Testis (tissue), 3 donors: Measurements from ENCODE around the gene MTPN. TPM values are rescaled to one million over a fixed set of nuclear protein-coding genes. Genes with fewer than 3 reads are reported as not detected.

Source experiments
- DNase-seq: peaks from one replicate; pipeline ENCODE4 v3.0.0-alpha.2; 2019
- H3K27ac ChIP-seq, 2 donors: fragments of 200-600 bp; sonication (generic); one replicate each; pipeline ENCODE4 v1.5.1; 2019
- H3K27me3 ChIP-seq: fragments of 200-600 bp; sonication (generic); one replicate; pipeline ENCODE4 v1.5.1; 2019
- H3K36me3 ChIP-seq: fragments of 200-600 bp; sonication (generic); one replicate; pipeline ENCODE4 v1.5.1; 2017; ENCODE audit warnings: low read depth; ENCODE audit errors: missing control alignments
- H3K4me1 ChIP-seq: fragments of 200-600 bp; sonication (generic); one replicate; pipeline ENCODE4 v1.5.1; 2019
- H3K4me3 ChIP-seq, 2 donors: fragments of 200-600 bp; sonication (generic); one replicate each; pipeline ENCODE4 v1.5.1; 2017 to 2019
- H3K9me3 ChIP-seq: fragments of 200-600 bp; sonication (generic); one replicate; pipeline ENCODE4 v1.5.1; 2017
- POLR2A ChIP-seq: fragments of 450-650 bp; IDR thresholded peaks from one replicate; pipeline ENCODE4 v1.6.1; 2017; ENCODE audit warnings: antibody characterized with exemption, mild to moderate bottlenecking, moderate library complexity
- WGBS, 2 donors: methylation state at CpG; one replicate each; pipeline ENCODE4 v1.1.5; 2018; 5-methylcytosine and 5-hydroxymethylcytosine counted together
- intact Hi-C: fragments of 100-400 bp; cut with DNase I; formaldehyde crosslinking; loops from one replicate; pipeline ENCODE4 v1.15.1; 2023; ENCODE audit warnings: low total_unique reads
- polyA plus RNA-seq: library from polyadenylated mRNA; stranded (reverse); fragments of 350-450 nt; fragmentation: Illumina TruSeq; extraction: RNeasy Lipid Tissue Mini Kit (QIAGEN cat#74804); gene quantifications from one replicate; pipeline ENCODE4 v1.2.3, GENCODE V29; 2014; ENCODE audit warnings: low read depth, low replicate concordance; ENCODE audit not compliant: insufficient read depth
- total RNA-seq, 2 donors: library from RNA; depleted of rRNA; stranded (reverse); fragments of >200 nt; gene quantifications; one replicate each; pipeline ENCODE4 v1.2.3, GENCODE V29; 2016
- TF ChIP-seq, protein P1 (sequence below), 3 experiments: fragments of 450-650 bp in 2 of 3; fragments of 200-600 bp in 1 of 3; sonication (generic) in 1 of 3; IDR thresholded peaks; one replicate each; pipeline ENCODE4 v1.5.1; 2016 to 2019; ENCODE audit warnings: antibody characterized with exemption in 3 of 3, mild to moderate bottlenecking in 2 of 3, moderate library complexity in 1 of 3

The MTPN gene
- total and polyA plus RNA-seq, 3 donors from 2014 or later: 141 to 144 (median 142) TPM

DNA sequence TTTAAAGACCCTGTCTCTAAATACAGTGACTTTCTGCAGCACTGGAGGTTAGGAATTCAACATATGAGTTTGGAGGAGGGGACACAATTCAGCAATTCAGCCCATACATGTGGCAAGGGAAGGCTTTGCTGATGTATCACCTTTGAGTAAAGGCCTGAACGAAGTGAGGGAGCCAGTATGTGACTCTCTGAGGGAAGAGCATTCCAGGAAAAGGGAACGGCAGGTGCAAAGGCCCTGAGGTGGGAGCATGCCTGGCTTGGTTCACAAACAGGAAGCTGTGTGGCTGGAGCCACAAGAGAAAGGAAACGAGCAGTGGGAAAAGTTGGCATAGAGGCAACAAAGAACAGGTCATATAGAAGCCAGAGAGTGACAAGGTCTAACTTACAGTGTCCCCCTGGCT is 72.9 kb downstream of the MTPN start:
- 76 to 91% methylated on average over 3 of the region's 3 CpGs for WGBS, 2 donors
- Histone ChIP-seq H3K4me1 (no peaks in the 10 kb centered on the region), H3K27ac (no peak overlapping the region), H3K9me3 (no peaks in the 10 kb centered on the region), H3K4me3 (no peak overlapping the region), H3K36me3 (no peaks in the 10 kb centered on the region), H3K27me3 (no peaks in the 10 kb centered on the region)
- intact Hi-C loops: no loop called here
- DNase-seq: no peak
- TF ChIP-seq, protein P1, sequence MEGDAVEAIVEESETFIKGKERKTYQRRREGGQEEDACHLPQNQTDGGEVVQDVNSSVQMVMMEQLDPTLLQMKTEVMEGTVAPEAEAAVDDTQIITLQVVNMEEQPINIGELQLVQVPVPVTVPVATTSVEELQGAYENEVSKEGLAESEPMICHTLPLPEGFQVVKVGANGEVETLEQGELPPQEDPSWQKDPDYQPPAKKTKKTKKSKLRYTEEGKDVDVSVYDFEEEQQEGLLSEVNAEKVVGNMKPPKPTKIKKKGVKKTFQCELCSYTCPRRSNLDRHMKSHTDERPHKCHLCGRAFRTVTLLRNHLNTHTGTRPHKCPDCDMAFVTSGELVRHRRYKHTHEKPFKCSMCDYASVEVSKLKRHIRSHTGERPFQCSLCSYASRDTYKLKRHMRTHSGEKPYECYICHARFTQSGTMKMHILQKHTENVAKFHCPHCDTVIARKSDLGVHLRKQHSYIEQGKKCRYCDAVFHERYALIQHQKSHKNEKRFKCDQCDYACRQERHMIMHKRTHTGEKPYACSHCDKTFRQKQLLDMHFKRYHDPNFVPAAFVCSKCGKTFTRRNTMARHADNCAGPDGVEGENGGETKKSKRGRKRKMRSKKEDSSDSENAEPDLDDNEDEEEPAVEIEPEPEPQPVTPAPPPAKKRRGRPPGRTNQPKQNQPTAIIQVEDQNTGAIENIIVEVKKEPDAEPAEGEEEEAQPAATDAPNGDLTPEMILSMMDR (IDR thresholded peaks at IDR 0.05): no peak
- no peak for TF ChIP-seq POLR2A

DNA sequence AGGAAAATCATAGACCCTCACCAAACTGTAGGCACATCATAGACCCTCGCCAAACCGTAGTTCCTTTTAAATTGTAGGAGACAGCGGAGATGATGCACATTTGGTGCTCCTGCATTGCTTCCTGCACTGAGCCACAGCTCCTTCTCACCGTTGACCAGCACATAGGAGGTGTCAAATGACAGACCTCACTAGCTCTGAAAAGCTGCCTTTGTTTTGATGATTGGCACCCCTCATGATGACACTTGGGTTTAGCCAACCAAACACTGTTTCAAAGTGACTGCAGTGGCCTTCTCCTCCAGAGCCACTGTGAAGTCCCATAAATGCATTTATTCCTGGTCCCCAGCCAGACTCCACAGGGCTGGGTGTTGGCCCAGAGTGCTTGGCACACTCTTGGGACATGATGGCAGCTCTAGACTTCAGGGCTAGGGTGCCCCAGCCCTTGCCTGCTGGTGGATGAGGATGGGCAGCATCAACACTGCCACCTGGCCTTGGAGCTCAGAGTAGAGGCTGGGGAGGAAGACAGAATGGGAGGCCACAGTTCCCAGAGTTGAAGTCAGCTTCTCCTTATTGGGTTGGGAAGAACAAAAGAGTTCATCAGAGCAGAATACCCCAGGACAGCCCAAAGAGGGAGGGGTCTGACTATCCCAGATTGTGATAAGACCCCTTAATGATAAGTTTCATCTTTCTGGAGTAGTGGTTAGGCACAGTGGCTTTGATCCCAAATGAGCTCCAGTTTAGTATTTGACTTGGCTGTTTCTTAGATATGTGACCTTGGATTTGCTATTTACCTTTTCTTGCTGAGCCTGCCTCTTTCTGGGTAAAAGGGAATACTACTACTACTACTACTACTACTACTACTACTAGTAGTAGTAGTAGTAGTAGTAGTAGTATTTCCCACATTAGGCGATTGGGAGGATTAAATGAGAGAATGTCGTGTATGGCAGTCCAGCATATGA is 75.3 kb downstream of the MTPN start:
- TF ChIP-seq, protein P1 (IDR thresholded peaks at IDR 0.05): no peak
- TF ChIP-seq POLR2A: no peak
- Histone ChIP-seq H3K4me1 (no peaks in the 10 kb centered on the region), H3K9me3 (no peaks in the 10 kb centered on the region), H3K27me3 (no peaks in the 10 kb centered on the region), H3K36me3 (no peaks in the 10 kb centered on the region), H3K27ac (no peak overlapping the region), H3K4me3 (no peak overlapping the region)
- intact Hi-C loops: no loop called here
- WGBS, 2 donors: 91 to 93% methylated on average over 6 of the region's 6 CpGs
- no peak for DNase-seq

DNA sequence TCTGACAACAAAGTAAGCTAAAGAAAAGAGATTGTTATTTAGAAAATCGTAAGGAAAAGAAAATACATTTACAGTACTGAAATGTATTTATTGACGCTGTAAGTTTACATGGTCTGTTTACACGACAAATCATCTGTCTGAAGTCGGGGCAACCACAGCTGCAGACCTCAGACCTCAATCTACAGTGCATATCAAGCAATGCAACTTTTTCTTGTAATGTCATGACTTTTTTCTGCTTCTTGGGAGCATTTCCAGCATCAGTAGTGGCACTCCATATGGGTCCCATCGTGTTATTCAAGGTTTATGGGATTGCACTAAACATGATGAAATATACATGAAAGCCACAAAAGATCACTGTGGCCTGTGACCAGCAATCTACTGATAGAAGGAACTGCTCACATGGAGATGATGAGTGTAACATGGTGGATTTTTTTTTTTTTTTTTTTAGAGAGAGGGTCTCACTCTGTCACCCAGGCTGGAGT is 77.1 kb downstream of the MTPN start:
- intact Hi-C loops: no loop called here

DNA sequence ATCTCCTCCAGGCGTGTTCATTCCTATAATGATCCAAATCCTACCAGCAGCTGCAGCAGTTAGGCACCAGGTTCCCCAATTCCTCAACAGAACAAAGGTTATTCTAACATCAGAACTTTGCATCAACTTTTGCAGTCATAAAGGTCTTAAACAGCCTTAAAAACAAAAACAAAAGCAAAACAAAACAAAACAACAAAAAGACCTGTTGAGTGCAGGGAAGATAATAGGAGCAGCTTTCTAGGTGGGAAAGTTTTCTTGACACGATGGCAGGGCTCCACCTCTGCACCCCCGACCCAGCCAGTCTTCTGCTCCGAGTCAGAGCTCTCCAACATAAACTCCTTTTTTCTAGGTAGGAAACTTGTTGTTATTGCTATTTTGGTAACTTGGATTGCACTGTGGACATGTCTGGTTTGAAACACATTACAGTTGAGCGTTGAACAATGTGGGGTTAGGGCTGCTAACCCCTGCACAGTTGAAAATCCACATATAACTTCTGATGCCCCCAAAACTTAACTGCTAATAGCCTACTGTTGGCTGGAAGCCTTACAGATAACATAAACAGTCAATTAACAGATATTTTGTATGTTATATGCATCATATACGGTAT is 77.6 kb downstream of the MTPN start:
- DNase-seq: no peak
- intact Hi-C loops: no loop called here
- no peaks in the 10 kb centered on the region for H3K9me3 ChIP-seq
- WGBS, 2 donors: 75 to 78% methylated on average over 6 of the region's 6 CpGs
- no peak overlapping the region for H3K4me3 ChIP-seq
- TF ChIP-seq POLR2A: no peak
- TF ChIP-seq, protein P1 (IDR thresholded peaks at IDR 0.05): no peak
- H3K36me3 ChIP-seq: no peaks in the 10 kb centered on the region
- no peak overlapping the region for H3K27ac ChIP-seq
- H3K27me3 ChIP-seq: no peaks in the 10 kb centered on the region
- no peaks in the 10 kb centered on the region for H3K4me1 ChIP-seq

More for the DNA sequence above, 77.1 kb downstream of the MTPN start:
- Histone ChIP-seq H3K9me3 (no peaks in the 10 kb centered on the region), H3K27ac (no peak overlapping the region), H3K27me3 (no peaks in the 10 kb centered on the region), H3K4me1 (no peaks in the 10 kb centered on the region), H3K36me3 (no peaks in the 10 kb centered on the region), H3K4me3 (no peak overlapping the region)
- TF ChIP-seq POLR2A: no peak
- TF ChIP-seq, protein P1 (IDR thresholded peaks at IDR 0.05): no peak
- no peak for DNase-seq
- WGBS, 2 donors: 80 to 82% methylated on average over 5 of the region's 5 CpGs
